ENCODE measurements around the gene FPGS.
"Not testable (repeated sequence)": the region's sequence is repeated elsewhere in the genome, so short reads cannot be mapped to it uniquely, and the experiment has no call there.

FPGS gene

GRCh38 chr9:127771570-127772189, 31.0 kb upstream of the FPGS start:
- DNase-seq (ENCODE audit: low spot score) = no peak

- no peak for DNase-seq (ENCODE audit: low spot score)
Observed at GRCh38 chr9:127772603-127773002, 30.1 kb upstream of the FPGS start.

- no peak for DNase-seq (ENCODE audit: low spot score)
Observed at GRCh38 chr9:127773272-127773671, 29.4 kb upstream of the FPGS start.

- no peak for DNase-seq (ENCODE audit: low spot score)
Observed at GRCh38 chr9:127773981-127774380, 28.7 kb upstream of the FPGS start.

GRCh38 chr9:127776195-127776923, 26.3 kb upstream of the FPGS start:
- DNase-seq (ENCODE audit: low spot score) = no peak

GRCh38 chr9:127776924-127777289, 25.8 kb upstream of the FPGS start:
- DNase-seq (ENCODE audit: low spot score) = no peak

- no peak for DNase-seq (ENCODE audit: low spot score)
Observed at GRCh38 chr9:127777368-127777980, 25.2 kb upstream of the FPGS start.

- no peak for DNase-seq (ENCODE audit: low spot score)
Observed at GRCh38 chr9:127778280-127779135, 24.2 kb upstream of the FPGS start, which contains the start of gene SH2D3C. SH2D3C (minus strand) TSS chr9:127778666; CDS start chr9:127778627, 39 bp downstream.

- no peak for DNase-seq (ENCODE audit: low spot score)
Observed at GRCh38 chr9:127779136-127779981, 23.3 kb upstream of the FPGS start.

GRCh38 chr9:127780126-127780885, 22.4 kb upstream of the FPGS start:
- no peak for DNase-seq (ENCODE audit: low spot score)

- not testable (repeated sequence) for DNase-seq (ENCODE audit: low spot score)
Observed at GRCh38 chr9:127780909-127781308, 21.8 kb upstream of the FPGS start.

GRCh38 chr9:127781806-127782205, 20.9 kb upstream of the FPGS start:
- DNase-seq (ENCODE audit: low spot score) = no peak

GRCh38 chr9:127783111-127784008, 19.3 kb upstream of the FPGS start:
- no peak for DNase-seq (ENCODE audit: low spot score)

- DNase-seq (ENCODE audit: low spot score) = peak; percentile 81
Observed at GRCh38 chr9:127785023-127785932, 17.4 kb upstream of the FPGS start.

GRCh38 chr9:127785933-127786772, 16.5 kb upstream of the FPGS start, which contains the start of gene CDK9:
CDK9 (plus strand) TSS chr9:127786034; CDS start chr9:127786149, 115 bp downstream.
- DNase-seq (ENCODE audit: low spot score) = peak; percentile 91

- DNase-seq (ENCODE audit: low spot score) = no peak
Observed at GRCh38 chr9:127786773-127787104, 15.9 kb upstream of the FPGS start.

GRCh38 chr9:127788337-127789011, 14.2 kb upstream of the FPGS start:
- no peak for DNase-seq (ENCODE audit: low spot score)

All from putamen (tissue), 1 donor.